H1 (cell line): ENCODE results near the gene CD300A. TPM values are rescaled to one million over a fixed set of nuclear protein-coding genes. Genes with fewer than 3 reads are reported as not detected.

ENCODE experiments used
- CTCF ChIA-PET: fragments of 300-600 bp; sonication (Branson Sonifier 250); formaldehyde crosslinking; loops from one replicate; lab custom pipeline; 2021; ENCODE audit not compliant: partially characterized antibody; lab: Charles Lee
- POLR2A ChIA-PET: fragments of 300-600 bp; sonication (Branson Sonifier 250); formaldehyde crosslinking; loops from one replicate; lab custom pipeline; 2021; ENCODE audit warnings: inconsistent platforms; ENCODE audit not compliant: partially characterized antibody; lab: Charles Lee
- DNase-seq, 2 experiments: peaks; one replicate each; pipeline versions ENCODE4 v3.0.0 to v3.0.0-alpha.2; 2010 to 2022; ENCODE audit warnings: low spot score in 2 of 2, low read depth in 1 of 2, mixed read lengths in 1 of 2
- FAIRE-seq: peaks from 2 replicates; lab custom pipeline; 2011; peaks lifted over from hg19 to GRCh38; lab: Jason Lieb, UNC
- H2AFZ ChIP-seq: 2 replicates; pipeline ENCODE4 v1.8.1; 2012; ENCODE audit warnings: low read length, inconsistent platforms
- H2AK5ac ChIP-seq: 2 replicates; pipeline ENCODE4 v1.6.1; 2013; ENCODE audit warnings: low read depth, low read length
- H2BK120ac ChIP-seq: replicated peaks from 2 replicates; pipeline ENCODE3; 2013; ENCODE audit warnings: low read depth, low read length, inconsistent platforms
- H2BK12ac ChIP-seq: 2 replicates; pipeline ENCODE4 v1.6.1; 2013; ENCODE audit warnings: low read depth, low read length
- H2BK15ac ChIP-seq: 2 replicates; pipeline ENCODE4 v1.6.1; 2013; ENCODE audit warnings: low read length
- H2BK20ac ChIP-seq: 2 replicates; pipeline ENCODE4 v1.6.1; 2013; ENCODE audit warnings: low read length
- H2BK5ac ChIP-seq: 2 replicates; pipeline ENCODE4 v1.6.1; 2013; ENCODE audit warnings: low read depth, low read length
- H3K14ac ChIP-seq: 2 replicates; pipeline ENCODE4 v1.6.1; 2013; ENCODE audit warnings: inconsistent platforms; ENCODE audit not compliant: insufficient read length
- H3K18ac ChIP-seq: 2 replicates; pipeline ENCODE4 v1.6.1; 2013; ENCODE audit warnings: low read length; ENCODE audit errors: extremely low read depth
- H3K23ac ChIP-seq: 2 replicates; pipeline ENCODE4 v1.6.1; 2013; ENCODE audit warnings: inconsistent platforms; ENCODE audit not compliant: insufficient read length
- H3K23me2 ChIP-seq: 2 replicates; pipeline ENCODE4 v1.6.1; 2013; ENCODE audit warnings: low read depth, low read length
- H3K27ac ChIP-seq: 2 replicates; pipeline ENCODE4 v1.6.1; 2011; ENCODE audit warnings: low read depth, low read length, inconsistent platforms
- H3K27me3 ChIP-seq, 4 experiments: replicated peaks in 1 of 4; 1 replicate in 1 of 4; 2 replicates in 3 of 4; pipeline versions ENCODE4 v1.6.1 to v1.8.1; 2011 to 2013; ENCODE audit warnings: low read length in 3 of 4, mild to moderate bottlenecking in 3 of 4, inconsistent platforms in 2 of 4, mixed read lengths in 2 of 4, moderate library complexity in 1 of 4; ENCODE audit not compliant: control insufficient read depth in 3 of 4, insufficient read depth in 3 of 4; ENCODE audit errors: extremely low read depth in 1 of 4
- H3K36me3 ChIP-seq, 4 experiments: 2 replicates each; pipeline versions ENCODE4 v1.6.1 to v1.8.1; 2011 to 2013; ENCODE audit warnings: mild to moderate bottlenecking in 4 of 4, low read length in 3 of 4, moderate library complexity in 2 of 4, control low read depth in 1 of 4, inconsistent platforms in 1 of 4; ENCODE audit not compliant: insufficient read depth in 4 of 4, control insufficient read depth in 2 of 4
- H3K4ac ChIP-seq: replicated peaks from 2 replicates; pipeline ENCODE3; 2013; ENCODE audit warnings: low read length, low read depth, mixed read lengths, inconsistent platforms; ENCODE audit not compliant: insufficient read length
- H3K4me1 ChIP-seq, 4 experiments: replicated peaks in 1 of 4; 1 replicate in 1 of 4; 2 replicates in 3 of 4; pipeline versions ENCODE4 v1.6.1 to v1.8.1; 2011 to 2013; ENCODE audit warnings: low read length in 3 of 4, inconsistent platforms in 2 of 4, mixed read lengths in 1 of 4; ENCODE audit not compliant: insufficient read depth in 4 of 4, control insufficient read depth in 3 of 4
- H3K4me2 ChIP-seq, 2 experiments: 2 replicates each; pipeline versions ENCODE4 v1.6.1 to v1.8.1; 2011 to 2013; ENCODE audit warnings: low read depth in 2 of 2, low read length in 2 of 2, control low read depth in 1 of 2, inconsistent platforms in 1 of 2, mild to moderate bottlenecking in 1 of 2; ENCODE audit not compliant: insufficient read depth in 1 of 2
- H3K4me3 ChIP-seq, 4 experiments: fragments of 200-600, 300-600 bp in 1 of 4; sonication (generic), shearing (Covaris generic), sonication (Bioruptor Twin) in 1 of 4; 2 replicates each; pipeline versions ENCODE4 v1.5.1 to v1.8.1; 2011 to 2016; ENCODE audit warnings: low read length in 4 of 4, low read depth in 3 of 4, control low read depth in 2 of 4, inconsistent platforms in 2 of 4, mild to moderate bottlenecking in 2 of 4, mixed read lengths in 1 of 4, moderate library complexity in 1 of 4; ENCODE audit not compliant: insufficient read depth in 2 of 4; ENCODE audit errors: extremely low read depth in 1 of 4
- H3K56ac ChIP-seq: replicated peaks from 2 replicates; pipeline ENCODE3; 2013; ENCODE audit warnings: low read depth, mild to moderate bottlenecking, mixed read lengths, low read length, inconsistent platforms; ENCODE audit not compliant: insufficient read length
- H3K79me1 ChIP-seq: 2 replicates; pipeline ENCODE4 v1.6.1; 2013; ENCODE audit warnings: low read depth, low read length, control low read depth
- H3K79me2 ChIP-seq, 2 experiments: 2 replicates each; pipeline versions ENCODE4 v1.6.1 to v1.8.1; 2012 to 2013; ENCODE audit warnings: low read length in 2 of 2, mild to moderate bottlenecking in 2 of 2, inconsistent platforms in 1 of 2; ENCODE audit not compliant: insufficient read depth in 2 of 2, control insufficient read depth in 1 of 2
- H3K9ac ChIP-seq, 4 experiments: replicated peaks in 1 of 4; 1 replicate in 1 of 4; 2 replicates in 3 of 4; pipeline versions ENCODE4 v1.6.1 to v1.8.1; 2011 to 2013; ENCODE audit warnings: low read depth in 3 of 4, low read length in 3 of 4, control low read depth in 2 of 4, mild to moderate bottlenecking in 2 of 4, moderate library complexity in 2 of 4, inconsistent platforms in 1 of 4; ENCODE audit errors: extremely low read depth in 1 of 4
- H3K9me3 ChIP-seq, 2 experiments: 2 replicates each; pipeline versions ENCODE4 v1.6.1 to v1.8.1; 2012 to 2013; ENCODE audit warnings: mild to moderate bottlenecking in 2 of 2, moderate library complexity in 2 of 2, control low read depth in 1 of 2, inconsistent platforms in 1 of 2, low read depth in 1 of 2, low read length in 1 of 2, mixed read lengths in 1 of 2; ENCODE audit not compliant: insufficient read depth in 2 of 2
- H4K20me1 ChIP-seq, 2 experiments: replicated peaks in 1 of 2; 2 replicates each; pipeline versions ENCODE3 to v1.8.1; 2011 to 2013; ENCODE audit warnings: inconsistent platforms in 2 of 2, low read length in 2 of 2, mild to moderate bottlenecking in 1 of 2; ENCODE audit not compliant: insufficient read depth in 2 of 2, control insufficient read depth in 1 of 2
- H4K5ac ChIP-seq: 2 replicates; pipeline ENCODE4 v1.6.1; 2013; ENCODE audit warnings: low read length, low read depth, mixed read lengths, inconsistent platforms; ENCODE audit not compliant: insufficient read length
- H4K8ac ChIP-seq: 2 replicates; pipeline ENCODE4 v1.8.0; 2013; ENCODE audit warnings: mild to moderate bottlenecking, moderate library complexity, low read length, inconsistent platforms; ENCODE audit not compliant: insufficient read depth; ENCODE audit errors: extremely low read depth
- H4K91ac ChIP-seq: replicated peaks from 2 replicates; pipeline ENCODE3; 2013; ENCODE audit warnings: low read length, mixed read lengths, inconsistent platforms; ENCODE audit not compliant: insufficient read length
- BACH1 ChIP-seq: IDR thresholded peaks from 2 replicates; pipeline ENCODE4 v1.6.1; 2012; ENCODE audit warnings: low read length, improper control_type of control experiment
- HDAC2 ChIP-seq, 2 experiments: fragments of 300-600 bp in 1 of 2; sonication (generic) in 1 of 2; IDR thresholded peaks; 2 replicates each; pipeline ENCODE4 v1.6.1; 2011 to 2012; ENCODE audit warnings: low read depth in 2 of 2, low read length in 2 of 2, mild to moderate bottlenecking in 2 of 2, moderate library complexity in 2 of 2, borderline replicate concordance in 1 of 2, inconsistent platforms in 1 of 2
- JUN ChIP-seq: IDR thresholded peaks from 2 replicates; pipeline ENCODE4 v1.6.1; 2011; ENCODE audit warnings: low read depth, mild to moderate bottlenecking, improper control_type of control experiment, low read length
- KDM1A ChIP-seq: fragments of 200-600, 300-600 bp; sonication (generic); IDR thresholded peaks from 2 replicates; pipeline ENCODE4 v1.7.1; 2016; ENCODE audit warnings: mild to moderate bottlenecking, low read length, borderline replicate concordance
- PHF8 ChIP-seq: fragments of 200-600 bp; sonication (generic); conservative IDR thresholded peaks from 2 replicates; pipeline ENCODE4 v1.7.1; 2012; ENCODE audit warnings: low read depth, mild to moderate bottlenecking, inconsistent platforms, low read length, moderate library complexity
- RFX5 ChIP-seq: IDR thresholded peaks from 2 replicates; pipeline ENCODE4 v1.6.1; 2011; ENCODE audit warnings: low read depth, low read length, improper control_type of control experiment, borderline replicate concordance
- WGBS, 2 experiments: shearing (Covaris generic) in 1 of 2; methylation state at CpG; one replicate each; pipeline versions ENCODE4 v1.1.6 to v1.1.7; 2013 to 2015; ENCODE audit warnings: low lambda C conversion rate in 2 of 2, mixed read lengths in 2 of 2, inconsistent platforms in 1 of 2, low coverage in 1 of 2, missing lambda C conversion rate in 1 of 2; ENCODE audit not compliant: insufficient replicate concordance in 2 of 2, insufficient coverage in 1 of 2, insufficient read length in 1 of 2; ENCODE audit errors: extremely low coverage in 1 of 2, missing lambda C conversion rate in 1 of 2; 5-methylcytosine and 5-hydroxymethylcytosine counted together
- polyA plus RNA-seq, 7 experiments: library from polyadenylated mRNA; depleted of rRNA in 3 of 7; stranded (reverse) in 5 of 7; unstranded in 2 of 7; fragments of >200 nt in 5 of 7; fragments of 200-250 nt in 2 of 7; gene quantifications; 1 replicate in 5 of 7; 2 replicates in 1 of 7; 4 replicates in 1 of 7; pipeline versions ENCODE4 v1.2.1 to v1.2.3, GENCODE V29; 2011 to 2013; ENCODE audit warnings: missing spikeins in 2 of 7, mixed read lengths in 2 of 7
- total RNA-seq: library from RNA; stranded (reverse); fragmentation: NEBNext Ultra II Directional; extraction: Animal tissue kit (Norgen Biotek cat#: 25700); gene quantifications from 2 replicates; pipeline ENCODE4 v1.2.1, GENCODE V29; 2021

CD300A gene
- total and polyA plus RNA-seq, 2 of the 8 experiments (the other 6 are each of a cell fraction or from before 2014, with no cell fraction given) = 0.52 to 1.3 TPM

- DNase-seq (no peak), FAIRE-seq (no peak)
- no peak overlapping the region for H2BK15ac ChIP-seq
- no peak overlapping the region for H4K91ac ChIP-seq
- no peak overlapping the region for H3K14ac ChIP-seq
- H3K18ac ChIP-seq = no peak overlapping the region
- no peak overlapping the region for H4K5ac ChIP-seq
- WGBS, 2 experiments = 86% methylated on average over 3 of the region's 3 CpGs; no CpG with 5 or more reads in 1 of the 2 experiments
- H2BK12ac ChIP-seq = no peak overlapping the region
- no peak overlapping the region for H3K27ac ChIP-seq
- H3K36me3 ChIP-seq = no peaks in the 10 kb centered on the region
- H3K79me1 ChIP-seq = no peaks in the 10 kb centered on the region
- peaks cover 0 to 1% (median under 1%) of the 10 kb centered on the region in 4 experiments; a peak in 2 of 7 replicates for H3K4me1 ChIP-seq
- no peak overlapping the region for H3K4ac ChIP-seq
- H3K23me2 ChIP-seq = no peaks in the 10 kb centered on the region
- H3K27me3 ChIP-seq = peaks cover 0 to 2% (median 0%) of the 10 kb centered on the region in 4 experiments; a peak in 2 of 7 replicates
- H2BK120ac ChIP-seq = no peak overlapping the region
- ChIA-PET POLR2A (interaction anchor here (0.6 to 1.0 kb wide), 2 partner anchors 15 to 307 kb away, joined by 3 read pairs; no protein-coding TSS in a partner anchor), CTCF (interaction anchor here (0.7 to 3.6 kb wide), 5 partner anchors 11 to 254 kb away, joined by 3 to 13 read pairs (median 3); partner anchors contain the start of gene GPR142)
- H2BK20ac ChIP-seq = no peak overlapping the region
- no peak overlapping the region for H2AFZ ChIP-seq
- H3K9ac ChIP-seq = no peak overlapping the region
- TF ChIP-seq RFX5 (no peak), PHF8 (no peak), HDAC2 (IDR thresholded peaks at IDR 0.05; ENCODE audit: borderline replicate concordance in 1 of 2, low read depth in 2 of 2, low read length in 2 of 2) (no peak), BACH1 (no peak), JUN (no peak), KDM1A (no peak)
- no peak overlapping the region for H2AK5ac ChIP-seq
- H4K8ac ChIP-seq = no peak overlapping the region
- H3K4me2 ChIP-seq = no peak overlapping the region
- H3K9me3 ChIP-seq = peaks cover 10 to 15% of the 10 kb centered on the region in 2 experiments; a peak in 3 of 4 replicates
- no peak overlapping the region for H3K23ac ChIP-seq
- H3K56ac ChIP-seq = no peak overlapping the region
- H4K20me1 ChIP-seq = no peaks in the 10 kb centered on the region
- no peak overlapping the region for H2BK5ac ChIP-seq
- H3K4me3 ChIP-seq = no peak overlapping the region
- no peaks in the 10 kb centered on the region for H3K79me2 ChIP-seq
These were observed 60.2 kb downstream of the CD300A start for GRCh38 chr17:74526681-74527080.
